BJ (cell line): ENCODE data around the gene TEK. TPM values are rescaled to one million over a fixed set of nuclear protein-coding genes. Genes with fewer than 3 reads are reported as not detected.

Experiments used
- CTCF ChIA-PET: fragments of 350-600 bp; formaldehyde crosslinking; extraction: SDS; loops from one replicate; lab custom pipeline; 2021; ENCODE audit warnings: antibody characterized with exemption, inconsistent platforms; lab: Yijun Ruan, JAX
- POLR2A ChIA-PET: fragments of 300-600 bp; sonication (Branson Sonifier 250); formaldehyde crosslinking; extraction: SDS; loops from one replicate; lab custom pipeline; 2021; ENCODE audit warnings: antibody characterized with exemption; lab: Charles Lee
- DNase-seq: peaks from one replicate; pipeline ENCODE4 v3.0.0-alpha.2; 2011; ENCODE audit warnings: low read depth
- H3K27me3 ChIP-seq: 2 replicates; pipeline ENCODE4 v1.6.0; 2011; ENCODE audit warnings: low read length; ENCODE audit not compliant: control insufficient read depth, insufficient read depth
- H3K36me3 ChIP-seq: 2 replicates; pipeline ENCODE4 v1.5.1; 2011; ENCODE audit warnings: low read length; ENCODE audit not compliant: control insufficient read depth, insufficient read depth
- H3K4me3 ChIP-seq: 2 replicates; pipeline ENCODE4 v1.5.1; 2011; ENCODE audit warnings: low read depth, mild to moderate bottlenecking, control low read depth, low read length
- polyA plus RNA-seq: library from polyadenylated mRNA; depleted of rRNA; stranded (reverse); fragments of >200 nt; gene quantifications from 2 replicates; pipeline ENCODE4 v1.2.3, GENCODE V29; 2011
- TF ChIP-seq, protein P1 (sequence below): IDR thresholded peaks from 2 replicates; pipeline ENCODE4 v1.5.1; 2011; ENCODE audit warnings: low read depth, mild to moderate bottlenecking, control low read depth, inconsistent platforms, low read length, moderate library complexity; ENCODE audit not compliant: insufficient read depth

The TEK gene
- polyA plus RNA-seq, 1 experiment: 0.60 TPM

DNA sequence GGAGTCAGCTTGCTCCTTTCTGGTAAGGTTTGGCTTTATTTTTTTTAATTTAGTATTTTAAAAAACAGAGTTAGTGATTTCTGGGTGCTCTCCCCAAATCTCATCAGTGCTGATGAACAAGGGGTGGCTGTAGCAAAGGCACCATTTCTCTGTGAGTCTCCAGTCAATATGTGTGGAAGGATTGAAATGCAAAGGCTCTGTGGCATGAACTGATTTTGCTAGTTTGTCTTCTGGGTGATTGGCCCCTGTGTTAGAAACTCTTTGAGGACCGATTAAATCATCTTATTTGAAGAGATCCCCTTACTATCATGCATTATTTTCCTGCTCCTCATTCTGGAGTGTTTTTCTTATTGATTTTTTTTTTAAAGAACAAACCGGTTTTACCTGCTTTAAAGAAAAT is 596 bp downstream of the TEK start:
- H3K4me3 ChIP-seq: no peak overlapping the region
- TF ChIP-seq, protein P1, sequence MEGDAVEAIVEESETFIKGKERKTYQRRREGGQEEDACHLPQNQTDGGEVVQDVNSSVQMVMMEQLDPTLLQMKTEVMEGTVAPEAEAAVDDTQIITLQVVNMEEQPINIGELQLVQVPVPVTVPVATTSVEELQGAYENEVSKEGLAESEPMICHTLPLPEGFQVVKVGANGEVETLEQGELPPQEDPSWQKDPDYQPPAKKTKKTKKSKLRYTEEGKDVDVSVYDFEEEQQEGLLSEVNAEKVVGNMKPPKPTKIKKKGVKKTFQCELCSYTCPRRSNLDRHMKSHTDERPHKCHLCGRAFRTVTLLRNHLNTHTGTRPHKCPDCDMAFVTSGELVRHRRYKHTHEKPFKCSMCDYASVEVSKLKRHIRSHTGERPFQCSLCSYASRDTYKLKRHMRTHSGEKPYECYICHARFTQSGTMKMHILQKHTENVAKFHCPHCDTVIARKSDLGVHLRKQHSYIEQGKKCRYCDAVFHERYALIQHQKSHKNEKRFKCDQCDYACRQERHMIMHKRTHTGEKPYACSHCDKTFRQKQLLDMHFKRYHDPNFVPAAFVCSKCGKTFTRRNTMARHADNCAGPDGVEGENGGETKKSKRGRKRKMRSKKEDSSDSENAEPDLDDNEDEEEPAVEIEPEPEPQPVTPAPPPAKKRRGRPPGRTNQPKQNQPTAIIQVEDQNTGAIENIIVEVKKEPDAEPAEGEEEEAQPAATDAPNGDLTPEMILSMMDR: no peak
- ChIA-PET CTCF (interaction anchor here (1.2 kb wide), 1 partner anchor 14 kb away, joined by 3 read pairs; no protein-coding TSS in a partner anchor), POLR2A (no interaction called here)
- no peak for DNase-seq
- H3K36me3 ChIP-seq: no peaks in the 10 kb centered on the region
- no peaks in the 10 kb centered on the region for H3K27me3 ChIP-seq

DNA sequence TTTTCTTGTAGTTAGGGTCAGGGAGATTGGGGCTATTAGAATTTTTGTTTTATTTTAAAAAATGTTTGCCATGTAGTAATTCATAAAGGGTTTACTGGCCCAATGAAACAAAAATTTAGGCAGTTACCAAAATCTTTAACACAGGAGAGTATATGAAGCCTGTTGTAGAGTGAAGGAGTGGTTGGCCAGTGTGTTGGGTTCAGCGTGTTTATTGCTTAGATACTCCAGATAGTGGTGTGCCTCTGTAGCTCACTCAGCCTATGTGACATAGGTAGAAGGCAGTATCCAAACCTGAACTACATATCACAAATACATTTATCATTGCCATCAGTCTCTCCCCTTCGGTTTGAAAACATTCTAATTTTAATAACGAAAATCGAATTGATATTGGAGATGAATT is 1.2 kb downstream of the TEK start:
- POLR2A ChIA-PET: no interaction called here
- no peak overlapping the region for H3K4me3 ChIP-seq
- TF ChIP-seq, protein P1: no peak
- H3K36me3 ChIP-seq: no peaks in the 10 kb centered on the region
- no peaks in the 10 kb centered on the region for H3K27me3 ChIP-seq
- DNase-seq: no peak
- CTCF ChIA-PET: no interaction called here

DNA sequence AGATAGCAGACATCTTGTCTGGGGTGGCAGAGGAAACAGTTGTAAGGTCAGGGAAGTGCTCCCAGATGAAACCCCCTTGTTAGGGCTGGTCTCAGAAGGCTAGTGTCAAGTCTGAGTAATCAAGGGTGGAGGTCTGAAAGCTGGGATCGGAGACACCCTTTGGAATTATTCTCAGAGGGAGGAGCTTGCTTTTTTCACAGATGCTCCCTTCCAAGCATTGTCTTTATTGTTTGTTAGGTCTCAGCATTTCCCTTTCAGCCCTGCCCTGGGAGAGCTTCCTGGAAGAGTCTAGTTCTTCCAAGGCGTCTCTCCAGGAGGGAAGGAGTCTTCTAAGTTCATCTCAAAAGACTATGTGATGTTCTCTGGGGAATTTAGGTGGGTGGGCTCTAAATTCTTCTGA is 3.2 kb downstream of the TEK start:
- CTCF ChIA-PET: interaction anchor here (1.0 to 1.4 kb wide), 2 partner anchors 10 to 16 kb away, joined by 3 read pairs; no protein-coding TSS in a partner anchor
- POLR2A ChIA-PET: no interaction called here
- DNase-seq: no peak
- TF ChIP-seq, protein P1: no peak
- H3K36me3 ChIP-seq: no peaks in the 10 kb centered on the region
- no peaks in the 10 kb centered on the region for H3K27me3 ChIP-seq
- no peak overlapping the region for H3K4me3 ChIP-seq

DNA sequence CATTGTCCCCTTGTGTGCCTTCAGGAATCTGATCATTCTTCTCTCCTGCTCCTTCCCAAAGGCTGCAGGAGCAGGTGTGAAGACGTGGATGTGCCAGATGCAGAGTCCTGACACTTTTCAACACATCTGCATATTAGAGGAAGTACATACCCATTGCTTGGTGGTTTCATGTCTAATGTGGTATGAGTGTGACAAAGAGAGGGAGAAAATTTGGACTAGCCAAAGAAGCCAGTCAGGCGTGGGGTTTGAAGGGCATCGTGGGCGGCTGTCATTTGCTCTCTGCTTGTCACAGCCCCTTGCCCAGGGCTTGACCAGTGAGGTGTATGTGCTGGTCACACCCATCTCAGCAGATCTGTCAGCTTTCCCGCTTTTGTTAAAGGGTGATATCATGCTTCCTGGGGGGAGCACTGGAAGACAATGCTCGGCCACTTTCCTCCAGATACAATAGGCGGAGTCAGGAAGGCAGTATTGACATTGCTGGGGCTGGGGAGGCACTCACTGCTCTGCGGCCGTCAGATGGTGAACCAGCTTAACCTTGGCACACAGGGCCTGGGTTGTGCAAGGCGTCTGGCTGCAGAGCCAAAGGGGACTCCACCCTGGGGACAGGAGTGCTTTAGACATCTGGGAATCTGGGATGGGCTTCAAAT is 8.6 kb downstream of the TEK start:
- TF ChIP-seq, protein P1: no peak
- H3K36me3 ChIP-seq: no peaks in the 10 kb centered on the region
- no peak overlapping the region for H3K4me3 ChIP-seq
- H3K27me3 ChIP-seq: no peaks in the 10 kb centered on the region
- CTCF ChIA-PET: no interaction called here
- no peak for DNase-seq
- POLR2A ChIA-PET: no interaction called here

DNA sequence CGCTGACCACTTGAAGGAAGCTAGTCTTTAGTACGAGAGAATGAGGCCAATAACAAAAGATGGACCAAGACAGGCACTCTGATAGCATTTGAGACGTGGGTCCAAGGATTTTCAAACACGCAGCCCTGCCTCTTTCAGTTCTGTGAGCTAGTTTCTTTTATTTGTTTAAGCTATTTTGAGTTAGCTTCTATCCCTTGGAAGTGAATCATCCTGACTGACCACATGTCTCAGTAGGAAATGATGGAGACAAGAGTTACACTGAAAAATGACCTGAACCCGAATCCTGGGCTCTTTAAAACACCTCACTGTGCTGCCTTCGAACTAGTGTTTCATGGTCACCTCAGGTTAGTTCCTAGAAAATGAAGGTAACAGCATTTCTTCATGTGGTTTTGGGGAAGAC is 9.9 kb downstream of the TEK start:
- Histone ChIP-seq H3K36me3 (no peaks in the 10 kb centered on the region), H3K4me3 (no peak overlapping the region), H3K27me3 (no peaks in the 10 kb centered on the region)
- ChIA-PET CTCF (no interaction called here), POLR2A (no interaction called here)
- no peak for DNase-seq
- TF ChIP-seq, protein P1: no peak
